GM18867 (cell line): ENCODE measurements around the gene RFT1.
A peak's percentile ranks its signal among the peaks of the same experiment; 100 is the strongest.
"Not testable (repeated sequence)": the region's sequence is repeated elsewhere in the genome, so short reads cannot be mapped to it uniquely, and the experiment has no call there.

ENCODE experiments used
- ATAC-seq: cut with Tn5 transposase; IDR thresholded peaks from one replicate; pipeline ENCODE4 v1.9.1; 2021; ENCODE audit warnings: mild to moderate bottlenecking, moderate library complexity; ENCODE audit not compliant: unreplicated experiment

Gene RFT1

DNA sequence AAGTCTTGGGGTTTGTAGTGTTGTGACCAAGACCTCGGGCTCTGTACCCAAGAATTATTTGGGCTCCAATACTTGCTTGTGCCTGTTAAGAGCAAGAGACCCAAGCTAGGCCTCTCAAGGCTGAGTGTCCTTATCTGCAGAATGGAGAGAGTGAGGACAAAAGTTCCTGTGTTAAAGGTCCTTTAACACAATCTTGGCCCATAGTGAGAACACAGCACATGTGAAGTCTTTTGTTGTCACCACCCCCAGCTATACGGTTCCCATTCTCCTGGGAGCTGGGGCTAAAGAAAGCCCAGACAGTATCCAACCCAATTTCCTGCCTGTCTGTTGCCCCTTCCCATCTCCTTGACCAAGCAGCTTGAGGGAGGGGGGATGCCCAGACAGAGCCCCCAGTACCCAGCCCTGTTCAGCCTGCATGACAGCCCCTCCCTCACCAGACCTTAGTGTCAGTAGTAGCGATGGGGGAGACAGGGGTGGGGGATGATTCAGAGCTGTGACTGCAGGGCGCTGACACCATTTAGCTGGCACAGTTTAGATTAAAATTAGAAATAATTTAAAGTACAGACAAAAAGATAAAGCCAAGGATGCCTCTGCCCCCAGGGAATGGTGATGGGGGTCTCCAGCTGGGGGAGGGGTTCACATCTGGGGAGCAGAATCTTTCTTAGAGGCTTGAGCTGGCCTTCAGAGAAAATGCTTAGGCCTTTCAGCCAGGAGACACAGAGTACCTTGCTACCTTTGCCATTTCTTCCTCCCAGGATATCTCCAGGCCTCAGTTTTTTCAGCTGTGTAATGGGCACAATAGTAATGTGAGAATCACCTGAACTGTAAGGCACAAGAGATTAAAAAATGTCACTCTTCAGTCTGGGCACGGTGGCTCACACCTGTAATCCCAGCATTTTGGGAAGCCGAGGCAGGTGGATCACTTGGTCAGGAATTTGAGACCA, 33.5 kb upstream of the RFT1 start:
- no peak for ATAC-seq

- ATAC-seq, result peak; percentile 47
Measured at GRCh38 chr3:53162672-53163443, 32.6 kb upstream of the RFT1 start.

- ATAC-seq, result peak; percentile 19
Measured at GRCh38 chr3:53161820-53162671, 31.8 kb upstream of the RFT1 start.

- peak; percentile 2 for ATAC-seq
Measured at GRCh38 chr3:53161450-53161819, 31.2 kb upstream of the RFT1 start.

DNA sequence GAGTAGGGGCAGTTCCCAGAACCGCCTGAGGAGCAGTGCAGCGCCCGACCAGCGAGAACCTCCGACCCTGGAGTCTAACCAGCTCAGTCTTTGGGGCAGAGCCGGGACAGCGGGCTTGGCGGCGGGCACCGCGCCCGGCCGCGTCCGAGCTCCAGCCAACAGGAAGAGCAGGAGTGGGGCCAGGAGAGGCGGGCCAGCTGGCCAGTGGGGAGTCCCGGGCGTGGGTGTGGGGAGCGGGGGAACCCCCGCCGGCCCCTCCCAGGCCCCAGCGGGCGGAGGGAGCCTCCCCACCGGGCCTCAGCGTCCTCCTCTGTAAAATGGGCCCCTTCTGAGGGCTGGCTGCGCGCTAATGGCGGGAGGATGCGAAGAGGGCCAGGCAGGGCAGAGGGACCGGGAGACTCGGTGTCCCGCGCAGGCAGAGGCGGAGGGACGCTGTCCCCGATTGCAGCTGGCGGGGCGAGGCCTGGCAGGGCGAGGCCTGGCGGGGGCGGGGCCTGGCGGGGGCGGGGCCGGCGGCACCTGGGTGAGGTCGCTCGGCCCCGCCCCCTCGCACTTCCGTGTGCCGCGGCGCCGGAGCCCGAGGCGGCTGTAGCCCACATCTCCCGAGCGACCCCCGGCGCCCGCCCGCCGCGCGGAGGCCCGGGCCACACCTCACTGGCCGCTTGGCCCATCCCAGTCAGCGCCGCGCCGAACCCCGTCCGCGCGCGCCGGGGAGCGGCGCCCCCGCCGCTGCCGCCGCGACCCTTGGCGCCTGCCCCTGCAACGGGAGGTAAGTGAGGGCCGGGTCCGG, 30.6 kb upstream of the RFT1 start, which contains the start of gene PRKCD:
Gene PRKCD, plus strand, starts transcription at position 550 of the 790 bp plus-strand sequence. CDS start 17,214 bp downstream, outside the sequence.
- ATAC-seq, result peak; percentile 52

DNA sequence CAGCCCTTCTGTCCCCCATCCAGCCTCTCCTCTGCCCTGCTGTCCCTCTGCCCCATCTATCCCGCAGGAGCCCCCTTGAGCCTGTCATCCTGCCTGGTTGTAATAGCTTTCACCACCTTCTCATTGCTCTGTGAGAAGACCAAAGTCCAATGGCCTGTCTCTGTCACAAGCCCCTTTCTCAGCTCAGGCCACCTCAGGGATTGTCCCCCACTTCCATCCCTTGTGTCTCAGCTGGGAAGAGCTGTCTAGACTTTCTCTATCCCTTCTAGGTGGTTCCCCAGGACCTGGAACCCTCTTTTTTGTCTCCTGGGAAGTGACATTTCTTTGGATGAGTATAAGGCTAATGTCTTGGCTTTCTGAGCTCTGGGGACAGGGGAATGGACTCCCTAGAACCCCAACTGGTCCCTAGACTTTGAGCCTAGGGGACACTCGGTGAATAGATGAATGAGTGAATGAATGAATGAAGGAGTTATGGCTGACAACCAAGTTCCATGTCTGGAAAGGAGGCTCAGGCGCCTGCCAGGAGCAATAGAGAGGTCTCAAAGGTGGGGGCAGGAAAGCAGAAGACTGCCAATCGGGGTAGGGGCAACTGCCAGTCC, 29.9 kb upstream of the RFT1 start:
- no peak for ATAC-seq

- ATAC-seq, result no peak
Measured at GRCh38 chr3:53159156-53160060, 29.2 kb upstream of the RFT1 start.

DNA sequence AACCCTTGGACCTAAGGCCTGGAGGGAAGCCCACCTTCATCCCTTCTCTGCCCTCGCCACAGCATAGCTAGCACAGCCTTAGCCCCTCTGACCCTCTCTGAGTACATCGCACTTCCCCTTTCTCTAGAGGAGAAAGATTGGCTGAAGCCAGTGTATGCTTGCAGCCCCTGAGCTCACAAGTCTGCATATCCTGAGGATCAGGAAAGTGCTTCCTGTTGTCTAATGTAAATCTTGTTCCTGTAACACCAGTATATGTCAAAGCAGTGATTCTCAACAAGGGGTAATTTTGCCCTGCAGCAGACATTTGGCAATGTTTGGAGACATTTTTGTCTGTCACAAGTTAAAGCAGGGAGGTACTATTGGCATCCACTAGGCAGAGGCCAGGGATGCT, 28.5 kb upstream of the RFT1 start:
- no peak for ATAC-seq

GRCh38 chr3:53157974-53158580, 27.8 kb upstream of the RFT1 start:
- ATAC-seq, result no peak

DNA sequence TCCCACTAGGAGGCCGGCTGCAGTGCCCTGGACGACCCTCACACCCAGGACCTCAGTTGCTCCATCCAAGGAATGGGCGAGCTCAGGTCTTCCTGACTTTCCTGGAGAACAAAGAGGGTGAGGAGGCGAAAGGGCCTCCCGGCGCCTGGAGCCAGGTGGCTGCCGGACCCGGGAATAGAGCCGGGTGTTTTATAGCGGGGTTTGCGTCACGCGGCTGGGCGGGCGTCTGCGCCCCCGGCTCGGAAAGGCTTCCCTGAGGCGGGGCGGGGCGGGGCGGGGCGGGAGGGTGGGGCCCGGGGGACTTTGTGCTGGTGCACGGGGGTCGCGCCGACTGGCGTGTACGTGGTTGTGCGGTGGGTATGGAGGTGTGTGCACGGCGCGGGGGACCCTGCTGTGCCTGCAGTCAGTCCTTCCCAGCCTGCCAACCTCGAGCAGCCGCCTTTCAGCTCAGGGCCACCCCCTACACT, 26.2 kb upstream of the RFT1 start:
- no peak for ATAC-seq

GRCh38 chr3:53155760-53156159, 25.5 kb upstream of the RFT1 start:
- ATAC-seq, result no peak

DNA sequence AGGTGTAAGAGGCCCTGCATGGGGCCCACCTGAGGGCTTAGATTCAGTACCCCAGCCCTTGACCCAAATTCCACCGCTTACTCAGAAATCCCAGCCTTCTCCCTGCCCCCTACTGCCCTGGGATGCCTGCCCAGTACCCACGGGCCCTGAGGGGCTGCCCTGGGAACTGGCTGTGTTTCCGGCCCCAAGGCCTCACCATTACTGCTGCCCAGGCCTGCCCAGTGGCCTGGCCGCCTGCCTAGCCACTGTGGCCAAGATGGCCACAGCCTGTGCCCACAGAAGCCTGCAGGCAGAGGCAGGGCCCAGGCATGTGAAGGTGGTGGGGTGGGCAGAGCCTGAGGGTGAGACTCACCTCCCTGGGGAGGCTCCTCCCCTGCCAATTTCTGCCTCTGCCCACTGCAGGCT, 24.6 kb upstream of the RFT1 start:
- no peak for ATAC-seq

DNA sequence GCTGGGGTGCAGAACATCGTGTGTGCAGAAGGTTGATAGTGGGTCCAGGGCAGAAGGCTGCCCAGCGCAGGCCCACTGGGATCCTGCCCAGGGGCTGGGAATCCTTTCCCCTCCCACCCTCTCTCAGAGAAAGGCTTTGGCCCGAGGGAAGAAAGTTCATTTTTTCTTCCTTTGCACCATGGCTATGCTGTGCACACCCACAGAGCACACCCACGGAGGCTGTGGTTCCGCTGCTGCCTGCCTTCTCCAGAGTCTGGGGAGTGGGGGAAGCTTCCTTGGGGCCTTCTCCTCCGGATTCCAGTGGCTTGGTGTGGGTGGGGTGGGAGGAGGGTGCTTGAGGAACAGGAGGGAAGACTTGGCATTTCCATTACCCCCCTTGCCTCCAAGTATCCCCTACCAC, 23.7 kb upstream of the RFT1 start:
- ATAC-seq, result no peak

DNA sequence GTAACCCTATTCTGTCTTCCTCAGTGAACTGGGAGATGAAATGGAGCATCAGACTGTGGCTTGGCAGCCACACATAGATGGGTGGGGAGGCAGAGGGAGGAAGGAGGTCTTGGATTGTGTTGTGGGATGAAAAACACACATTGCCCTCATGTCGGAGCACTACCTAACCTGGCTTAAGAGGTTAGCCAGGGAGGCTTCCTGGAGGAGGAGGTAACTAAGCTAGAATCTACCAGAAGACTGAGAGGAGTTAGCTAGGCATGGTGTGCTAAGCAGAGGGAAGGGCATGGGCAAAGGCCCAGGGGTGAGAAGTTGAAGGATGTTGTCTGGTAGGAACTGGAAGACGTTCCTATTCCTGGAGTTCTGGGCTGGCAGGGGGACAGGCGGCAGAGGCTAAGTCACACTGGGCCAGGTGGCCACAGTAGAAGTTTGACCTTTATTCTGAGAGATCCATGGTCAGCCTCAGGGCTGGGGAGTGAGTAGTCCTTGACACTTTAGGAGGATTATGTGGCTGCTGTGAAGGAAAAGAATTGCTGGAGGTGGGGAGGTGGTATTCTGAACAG, 23.1 kb upstream of the RFT1 start:
- ATAC-seq, result no peak

- ATAC-seq, result no peak
Measured at GRCh38 chr3:53151870-53152660, 21.8 kb upstream of the RFT1 start.

DNA sequence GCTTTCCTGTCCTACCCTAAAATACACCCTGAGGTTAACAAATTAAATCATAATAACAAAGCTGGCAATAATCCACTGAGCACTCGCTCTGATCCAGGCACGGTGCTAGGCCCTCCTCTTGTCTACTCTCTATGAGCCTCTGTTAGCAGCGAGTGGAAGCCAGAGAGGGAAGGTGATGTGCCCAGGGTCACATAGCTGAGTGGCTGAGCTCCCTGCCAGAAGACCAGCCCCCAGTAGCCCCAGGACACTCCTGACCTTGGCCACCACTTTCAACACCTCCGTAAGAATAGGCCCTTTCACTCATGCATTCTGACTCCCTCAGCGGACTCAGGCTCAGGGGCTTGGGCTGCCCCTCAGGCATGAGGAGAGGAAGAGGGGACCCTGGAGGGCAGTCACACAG, 21.2 kb upstream of the RFT1 start:
- no peak for ATAC-seq

DNA sequence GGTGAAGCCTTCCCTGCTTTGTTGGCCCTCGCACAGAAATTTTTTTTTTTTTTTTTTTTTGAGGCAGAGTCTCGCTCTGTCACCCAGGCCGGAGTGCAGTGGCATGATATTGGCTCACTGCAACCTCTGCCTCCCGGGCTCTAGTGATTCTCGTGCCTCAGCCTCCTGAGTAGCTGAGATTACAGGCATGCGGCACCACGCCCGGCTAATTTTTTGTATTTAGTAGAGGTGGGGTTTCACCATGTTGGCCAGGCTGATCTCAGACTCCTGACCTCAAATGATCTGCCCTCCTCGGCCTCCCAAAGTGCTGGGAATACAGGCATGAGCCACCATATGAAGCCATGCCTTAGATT, 20.8 kb upstream of the RFT1 start:
- ATAC-seq, result not testable (repeated sequence)
